Lung microvascular endothelial cell (primary cell): ENCODE data around the gene TPGS1. TPM values are rescaled to one million over a fixed set of nuclear protein-coding genes. Genes with fewer than 3 reads are reported as not detected.
A peak's percentile ranks its signal among the peaks of the same experiment; 100 is the strongest.

Experiments used
- DNase-seq, 2 donors: peaks; one replicate each; pipeline versions ENCODE4 v3.0.0 to v3.0.0-alpha.2; 2010; ENCODE audit warnings: low read depth in 2 of 2
- total RNA-seq: library from RNA; depleted of rRNA; stranded (reverse); fragments of >200 nt; gene quantifications from 2 replicates; pipeline ENCODE4 v1.2.1, GENCODE V29; 2014

Gene TPGS1
- total RNA-seq, 1 donor from 2014 or later, result 26.4 TPM

DNA sequence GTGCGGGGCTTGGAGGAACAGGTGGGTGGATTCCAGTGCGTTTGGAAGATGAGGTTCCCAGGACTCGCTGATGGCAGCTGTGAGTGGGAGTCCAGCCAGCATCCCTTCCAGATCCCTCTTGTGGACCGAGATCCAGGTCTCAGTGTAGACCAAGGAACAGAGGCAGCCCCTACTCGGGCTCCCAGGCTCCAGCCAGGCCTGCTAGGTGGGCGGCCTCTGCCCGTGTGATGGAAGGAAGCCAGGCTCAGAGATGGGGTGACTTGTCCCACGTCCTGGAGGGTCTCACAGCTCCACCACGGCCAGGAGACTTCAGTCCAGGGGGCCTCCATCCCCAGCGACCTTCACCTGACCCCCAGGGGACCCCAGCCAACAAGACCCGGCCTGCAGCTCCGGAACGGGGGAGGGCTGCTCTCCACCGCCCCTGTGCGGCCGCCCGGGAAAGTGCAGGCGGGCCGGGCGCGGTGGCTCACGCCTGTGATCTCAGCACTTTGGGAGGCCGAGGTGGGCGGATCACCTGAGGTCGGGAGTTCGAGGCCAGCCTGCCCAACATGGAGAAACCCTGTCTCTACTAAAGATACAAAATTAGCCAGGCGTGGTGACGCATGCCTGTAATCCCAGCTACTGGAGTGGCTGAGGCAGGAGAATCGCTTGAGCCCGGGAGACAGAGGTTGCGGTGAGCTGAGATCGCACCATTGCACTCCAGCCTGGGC, 11.7 kb upstream of the TPGS1 start:
- DNase-seq, result peak; percentile 41 to 53

DNA sequence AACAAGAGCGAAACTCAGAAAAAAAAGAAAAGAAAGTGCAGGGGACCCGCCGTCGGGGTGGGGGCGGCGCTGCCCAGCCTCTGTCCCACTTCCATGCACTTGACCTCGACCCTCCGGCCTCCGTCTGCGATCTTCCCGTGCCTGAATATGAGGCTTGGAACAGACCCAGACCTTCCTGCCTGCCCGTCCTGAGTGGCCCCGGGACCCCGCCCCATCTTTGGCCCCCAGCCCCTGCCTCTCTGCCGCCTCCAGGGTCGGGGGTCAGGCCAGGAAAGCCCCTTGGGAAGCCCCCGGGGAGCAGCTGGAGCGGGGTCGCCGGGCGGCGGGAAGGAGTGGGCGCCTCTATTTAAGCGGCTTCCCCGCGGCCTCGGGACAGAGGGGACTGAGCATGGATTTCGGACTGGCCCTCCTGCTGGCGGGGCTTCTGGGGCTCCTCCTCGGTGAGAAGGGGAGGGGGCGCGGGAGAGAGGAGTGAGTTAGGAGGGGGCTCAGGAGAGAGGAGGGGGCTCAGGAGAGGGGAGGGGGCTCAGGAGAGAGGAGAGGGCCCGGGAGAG, 11.1 kb upstream of the TPGS1 start, which contains the start of gene MADCAM1:
MADCAM1 (plus strand) TSS at position 375 of the 554 bp plus-strand sequence; CDS start at position 389, 14 bp downstream.
- DNase-seq, result no peak

GRCh38 chr19:496986-497385, 10.3 kb upstream of the TPGS1 start:
- no peak for DNase-seq

DNA sequence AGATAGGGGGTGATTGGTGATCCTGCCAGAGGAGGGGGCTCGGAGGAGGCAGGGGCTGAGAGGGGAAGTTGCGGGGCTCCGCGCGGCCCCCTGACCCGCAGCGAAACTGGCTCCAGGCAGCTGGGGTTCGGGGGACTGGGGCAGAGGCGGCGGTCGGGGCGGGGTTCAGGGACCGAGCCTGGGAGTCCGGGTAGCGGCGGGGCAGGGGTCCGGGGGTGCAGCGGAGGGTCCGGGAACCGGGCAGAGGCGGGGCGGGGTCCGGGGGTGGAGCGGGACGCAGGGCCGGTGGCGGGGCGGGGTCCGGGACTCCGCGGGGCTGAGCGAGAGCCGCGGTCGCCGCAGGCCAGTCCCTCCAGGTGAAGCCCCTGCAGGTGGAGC, 9.8 kb upstream of the TPGS1 start:
- no peak for DNase-seq

GRCh38 chr19:497869-498510, 9.3 kb upstream of the TPGS1 start:
- DNase-seq, result no peak

GRCh38 chr19:498511-498891, 8.8 kb upstream of the TPGS1 start:
- DNase-seq, result no peak

GRCh38 chr19:498977-499623, 8.2 kb upstream of the TPGS1 start:
- DNase-seq, result no peak

- no peak for DNase-seq
Observed at GRCh38 chr19:501646-502045, 5.7 kb upstream of the TPGS1 start.

GRCh38 chr19:504616-505015, 2.7 kb upstream of the TPGS1 start:
- DNase-seq, result no peak

- peak; percentile 89 to 91 for DNase-seq
Observed at GRCh38 chr19:506404-507285, 652 bp upstream of the TPGS1 start.

GRCh38 chr19:508204-509150, 1.2 kb downstream of the TPGS1 start:
- DNase-seq, result no peak

- DNase-seq, result peak; percentile 91 to 92
Observed at GRCh38 chr19:510606-511100, 3.4 kb downstream of the TPGS1 start.

- peak; percentile 59 to 86 for DNase-seq
Observed at GRCh38 chr19:511101-511851, 4.0 kb downstream of the TPGS1 start.

GRCh38 chr19:512547-513365, 5.5 kb downstream of the TPGS1 start:
- DNase-seq, result no peak

- no peak for DNase-seq
Observed at GRCh38 chr19:513368-514165, 6.3 kb downstream of the TPGS1 start.

GRCh38 chr19:514166-514663, 6.9 kb downstream of the TPGS1 start:
- DNase-seq, result no peak
